Esophagus squamous epithelium (tissue), 4 donors: ENCODE data around the gene SEMA5B.

Source experiments
- CTCF ChIP-seq, 6 experiments: fragments of 450-650 bp in 4 of 6; fragments of 200-600 bp in 2 of 6; sonication (generic) in 2 of 6; IDR thresholded peaks; one replicate each; pipeline ENCODE4 v1.5.1; 2016 to 2019; ENCODE audit warnings: antibody characterized with exemption in 6 of 6, mild to moderate bottlenecking in 4 of 6, moderate library complexity in 4 of 6
- POLR2A ChIP-seq, 4 donors: fragments of 450-650 bp; IDR thresholded peaks; one replicate each; pipeline ENCODE4 v1.6.1; 2017; ENCODE audit warnings: antibody characterized with exemption in 4 of 4, mild to moderate bottlenecking in 4 of 4, moderate library complexity in 3 of 4

- TF ChIP-seq CTCF (IDR thresholded peaks at IDR 0.05), result no peak
- no peak for TF ChIP-seq POLR2A (IDR thresholded peaks at IDR 0.05)
Observed at GRCh38 chr3:122934251-122934650, 93.3 kb downstream of the SEMA5B start.
